Neural cell (in vitro differentiated cells): ENCODE data around the gene CRABP2. TPM values are rescaled to one million over a fixed set of nuclear protein-coding genes. Genes with fewer than 3 reads are reported as not detected.

ENCODE experiments used
- H2AFZ ChIP-seq: fragments of 200-600, 300-800 bp; sonication (generic), shearing (Covaris generic); 2 replicates; pipeline ENCODE4 v1.6.0; 2014; ENCODE audit warnings: low read depth, mild to moderate bottlenecking, antibody characterized with exemption, low read length, moderate library complexity
- H3F3A ChIP-seq: fragments of 200-600 bp; shearing (Covaris generic); 2 replicates; pipeline ENCODE4 v1.6.1; 2016; ENCODE audit warnings: mild to moderate bottlenecking, moderate library complexity, mixed read lengths, antibody characterized with exemption, low read length; ENCODE audit not compliant: insufficient read depth, poor library complexity, severe bottlenecking
- H3K27ac ChIP-seq: fragments of 200-600, 300-800 bp; sonication (generic), shearing (Covaris generic); 2 replicates; pipeline ENCODE4 v1.5.1; 2014; ENCODE audit warnings: mild to moderate bottlenecking, low read length, moderate library complexity
- H3K27me3 ChIP-seq: fragments of 300-800, 200-600 bp; sonication (generic), shearing (Covaris generic); 2 replicates; pipeline ENCODE4 v1.6.0; 2014; ENCODE audit warnings: mild to moderate bottlenecking, low read depth, low read length, moderate library complexity; ENCODE audit not compliant: insufficient read depth
- H3K36me3 ChIP-seq: fragments of 300-800, 200-600 bp; sonication (generic), shearing (Covaris generic); 2 replicates; pipeline ENCODE4 v1.5.1; 2014; ENCODE audit warnings: mild to moderate bottlenecking, antibody characterized with exemption, low read length, moderate library complexity; ENCODE audit not compliant: insufficient read depth
- H3K4me2 ChIP-seq: fragments of 300-800, 200-600 bp; sonication (generic), shearing (Covaris generic); 2 replicates; pipeline ENCODE4 v1.6.0; 2014; ENCODE audit warnings: mild to moderate bottlenecking, low read length
- H3K4me3 ChIP-seq: fragments of 300-800, 200-600 bp; sonication (generic), shearing (Covaris generic); 2 replicates; pipeline ENCODE4 v1.5.1; 2014; ENCODE audit warnings: mild to moderate bottlenecking, low read length, moderate library complexity
- H3K79me2 ChIP-seq: fragments of 200-600 bp; shearing (Covaris generic); replicated peaks from 2 replicates; pipeline ENCODE4 v1.6.0; 2014; ENCODE audit warnings: mild to moderate bottlenecking, low read length, moderate library complexity; ENCODE audit not compliant: insufficient read depth
- H3K9ac ChIP-seq: fragments of 300-800, 200-600 bp; sonication (generic), shearing (Covaris generic); 2 replicates; pipeline ENCODE4 v1.6.1; 2016; ENCODE audit warnings: mild to moderate bottlenecking, low read length, mixed read lengths
- H3K9me2 ChIP-seq: fragments of 200-600 bp; shearing (Covaris generic); 2 replicates; pipeline ENCODE4 v1.6.1; 2016; ENCODE audit warnings: mild to moderate bottlenecking, low read length, mixed read lengths; ENCODE audit not compliant: insufficient read depth
- H3K9me3 ChIP-seq: fragments of 200-600, 300-800 bp; sonication (generic), shearing (Covaris generic); 2 replicates; pipeline ENCODE4 v1.6.1; 2016; ENCODE audit warnings: mild to moderate bottlenecking, mixed run types, low read length, moderate library complexity, mixed read lengths
- H4K20me1 ChIP-seq: fragments of 200-600 bp; shearing (Covaris generic); 2 replicates; pipeline ENCODE4 v1.6.1; 2016; ENCODE audit warnings: mild to moderate bottlenecking, mixed run types; ENCODE audit not compliant: insufficient read depth
- EP300 ChIP-seq: fragments of 450-650 bp; conservative IDR thresholded peaks from 2 replicates; pipeline ENCODE4 v1.6.1; 2014; ENCODE audit warnings: antibody characterized with exemption, mild to moderate bottlenecking, moderate library complexity; ENCODE audit not compliant: poor library complexity, severe bottlenecking
- EZH2 ChIP-seq: fragments of 200-600, 300-800 bp; shearing (Covaris generic), sonication (generic); IDR thresholded peaks from 2 replicates; pipeline ENCODE4 v1.6.1; 2014; ENCODE audit warnings: antibody characterized with exemption, low read length, borderline replicate concordance, mild to moderate bottlenecking; ENCODE audit not compliant: insufficient read depth, poor library complexity, severe bottlenecking
- MXI1 ChIP-seq: fragments of 450-650 bp; conservative IDR thresholded peaks from 2 replicates; pipeline ENCODE4 v1.6.1; 2014; ENCODE audit warnings: antibody characterized with exemption, mild to moderate bottlenecking; ENCODE audit not compliant: poor library complexity, severe bottlenecking
- POLR2AphosphoS5 ChIP-seq: IDR thresholded peaks from 2 replicates; pipeline ENCODE4 v1.6.1; 2012
- RAD21 ChIP-seq: fragments of 450-650 bp; conservative IDR thresholded peaks from 2 replicates; pipeline ENCODE4 v1.6.1; 2014; ENCODE audit warnings: antibody characterized with exemption, mild to moderate bottlenecking, moderate library complexity
- SMC3 ChIP-seq: fragments of 450-650 bp; conservative IDR thresholded peaks from 2 replicates; pipeline ENCODE4 v1.6.1; 2014; ENCODE audit warnings: antibody characterized with exemption, mild to moderate bottlenecking, moderate library complexity; ENCODE audit not compliant: poor library complexity
- TAF1 ChIP-seq: IDR thresholded peaks from 2 replicates; pipeline ENCODE4 v1.6.1; 2012; ENCODE audit warnings: low read depth
- polyA plus RNA-seq: library from polyadenylated mRNA; depleted of rRNA; stranded (reverse); fragments of >200 nt; gene quantifications from 2 replicates; pipeline ENCODE4 v1.2.3, GENCODE V29; 2014
- TF ChIP-seq, protein P1 (sequence below): fragments of 450-650 bp; IDR thresholded peaks from 2 replicates; pipeline ENCODE4 v1.5.1; 2014; ENCODE audit warnings: antibody characterized with exemption, mild to moderate bottlenecking, moderate library complexity; ENCODE audit not compliant: poor library complexity, severe bottlenecking
- TF ChIP-seq, protein P2 (sequence below): IDR thresholded peaks from 2 replicates; pipeline ENCODE4 v1.6.1; 2012; ENCODE audit warnings: borderline replicate concordance

Gene CRABP2
- polyA plus RNA-seq, 1 donor from 2014 or later: 7.7 TPM

- Histone ChIP-seq H2AFZ (no peak overlapping the region), H3K4me2 (no peak overlapping the region), H3K36me3 (no peaks in the 10 kb centered on the region), H3K9ac (no peak overlapping the region), H3K27ac (no peak overlapping the region), H3K4me3 (no peak overlapping the region), H3K9me2 (no peaks in the 10 kb centered on the region), H3K9me3 (no peaks in the 10 kb centered on the region), H4K20me1 (no peaks in the 10 kb centered on the region), H3F3A (no peaks in the 10 kb centered on the region), H3K27me3 (peaks cover 64% of the 10 kb centered on the region), H3K79me2 (no peaks in the 10 kb centered on the region)
- TF ChIP-seq EP300 (no peak), POLR2AphosphoS5 (no peak), SMC3 (no peak), EZH2 (no peak), TAF1 (no peak), MXI1 (no peak), RAD21 (no peak)
- TF ChIP-seq, protein P1, sequence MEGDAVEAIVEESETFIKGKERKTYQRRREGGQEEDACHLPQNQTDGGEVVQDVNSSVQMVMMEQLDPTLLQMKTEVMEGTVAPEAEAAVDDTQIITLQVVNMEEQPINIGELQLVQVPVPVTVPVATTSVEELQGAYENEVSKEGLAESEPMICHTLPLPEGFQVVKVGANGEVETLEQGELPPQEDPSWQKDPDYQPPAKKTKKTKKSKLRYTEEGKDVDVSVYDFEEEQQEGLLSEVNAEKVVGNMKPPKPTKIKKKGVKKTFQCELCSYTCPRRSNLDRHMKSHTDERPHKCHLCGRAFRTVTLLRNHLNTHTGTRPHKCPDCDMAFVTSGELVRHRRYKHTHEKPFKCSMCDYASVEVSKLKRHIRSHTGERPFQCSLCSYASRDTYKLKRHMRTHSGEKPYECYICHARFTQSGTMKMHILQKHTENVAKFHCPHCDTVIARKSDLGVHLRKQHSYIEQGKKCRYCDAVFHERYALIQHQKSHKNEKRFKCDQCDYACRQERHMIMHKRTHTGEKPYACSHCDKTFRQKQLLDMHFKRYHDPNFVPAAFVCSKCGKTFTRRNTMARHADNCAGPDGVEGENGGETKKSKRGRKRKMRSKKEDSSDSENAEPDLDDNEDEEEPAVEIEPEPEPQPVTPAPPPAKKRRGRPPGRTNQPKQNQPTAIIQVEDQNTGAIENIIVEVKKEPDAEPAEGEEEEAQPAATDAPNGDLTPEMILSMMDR: no peak
- TF ChIP-seq, protein P2, sequence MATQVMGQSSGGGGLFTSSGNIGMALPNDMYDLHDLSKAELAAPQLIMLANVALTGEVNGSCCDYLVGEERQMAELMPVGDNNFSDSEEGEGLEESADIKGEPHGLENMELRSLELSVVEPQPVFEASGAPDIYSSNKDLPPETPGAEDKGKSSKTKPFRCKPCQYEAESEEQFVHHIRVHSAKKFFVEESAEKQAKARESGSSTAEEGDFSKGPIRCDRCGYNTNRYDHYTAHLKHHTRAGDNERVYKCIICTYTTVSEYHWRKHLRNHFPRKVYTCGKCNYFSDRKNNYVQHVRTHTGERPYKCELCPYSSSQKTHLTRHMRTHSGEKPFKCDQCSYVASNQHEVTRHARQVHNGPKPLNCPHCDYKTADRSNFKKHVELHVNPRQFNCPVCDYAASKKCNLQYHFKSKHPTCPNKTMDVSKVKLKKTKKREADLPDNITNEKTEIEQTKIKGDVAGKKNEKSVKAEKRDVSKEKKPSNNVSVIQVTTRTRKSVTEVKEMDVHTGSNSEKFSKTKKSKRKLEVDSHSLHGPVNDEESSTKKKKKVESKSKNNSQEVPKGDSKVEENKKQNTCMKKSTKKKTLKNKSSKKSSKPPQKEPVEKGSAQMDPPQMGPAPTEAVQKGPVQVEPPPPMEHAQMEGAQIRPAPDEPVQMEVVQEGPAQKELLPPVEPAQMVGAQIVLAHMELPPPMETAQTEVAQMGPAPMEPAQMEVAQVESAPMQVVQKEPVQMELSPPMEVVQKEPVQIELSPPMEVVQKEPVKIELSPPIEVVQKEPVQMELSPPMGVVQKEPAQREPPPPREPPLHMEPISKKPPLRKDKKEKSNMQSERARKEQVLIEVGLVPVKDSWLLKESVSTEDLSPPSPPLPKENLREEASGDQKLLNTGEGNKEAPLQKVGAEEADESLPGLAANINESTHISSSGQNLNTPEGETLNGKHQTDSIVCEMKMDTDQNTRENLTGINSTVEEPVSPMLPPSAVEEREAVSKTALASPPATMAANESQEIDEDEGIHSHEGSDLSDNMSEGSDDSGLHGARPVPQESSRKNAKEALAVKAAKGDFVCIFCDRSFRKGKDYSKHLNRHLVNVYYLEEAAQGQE: no peak
Measured at GRCh38 chr1:156654700-156655099, 50.7 kb downstream of the CRABP2 start.

DNA sequence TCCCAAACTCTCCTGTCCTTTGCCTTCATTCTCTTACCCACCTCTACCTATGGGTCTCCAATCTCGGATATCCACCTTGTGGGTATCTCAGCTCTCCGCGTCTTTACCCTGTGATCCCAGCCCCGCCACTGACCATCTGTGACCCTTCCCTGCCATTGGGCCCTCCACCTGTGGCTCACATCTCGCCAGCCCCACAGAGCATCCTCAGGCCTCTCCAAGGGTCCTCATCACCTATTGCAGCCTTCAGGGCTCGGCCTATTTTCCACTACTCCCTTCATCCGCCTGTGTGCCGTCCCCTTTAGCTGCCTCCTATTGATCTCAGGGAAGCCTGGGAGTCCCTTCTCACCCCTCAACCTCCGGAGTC lies 52.4 kb downstream of the CRABP2 start:
- H3K36me3 ChIP-seq: no peaks in the 10 kb centered on the region
- no peaks in the 10 kb centered on the region for H3K79me2 ChIP-seq
- no peak overlapping the region for H3K4me3 ChIP-seq
- no peaks in the 10 kb centered on the region for H3K9me3 ChIP-seq
- H3K27ac ChIP-seq: no peak overlapping the region
- H3K9ac ChIP-seq: no peak overlapping the region
- H3K27me3 ChIP-seq: peaks cover 74% of the 10 kb centered on the region
- H2AFZ ChIP-seq: no peak overlapping the region
- no peak for TF ChIP-seq SMC3
- TF ChIP-seq, protein P2: no peak
- no peak for TF ChIP-seq EZH2
- no peak for TF ChIP-seq EP300
- TF ChIP-seq MXI1: no peak
- no peak for TF ChIP-seq POLR2AphosphoS5
- TF ChIP-seq TAF1: no peak
- TF ChIP-seq RAD21: no peak
- TF ChIP-seq, protein P1: no peak
- no peaks in the 10 kb centered on the region for H4K20me1 ChIP-seq
- no peak overlapping the region for H3K4me2 ChIP-seq
- H3F3A ChIP-seq: no peaks in the 10 kb centered on the region
- H3K9me2 ChIP-seq: no peaks in the 10 kb centered on the region
